H1 (cell line): ENCODE measurements around the gene STEAP4. TPM values are rescaled to one million over a fixed set of nuclear protein-coding genes. Genes with fewer than 3 reads are reported as not detected.

ENCODE experiments used
- CTCF ChIA-PET: fragments of 300-600 bp; sonication (Branson Sonifier 250); formaldehyde crosslinking; loops from one replicate; lab custom pipeline; 2021; ENCODE audit not compliant: partially characterized antibody; lab: Charles Lee
- POLR2A ChIA-PET: fragments of 300-600 bp; sonication (Branson Sonifier 250); formaldehyde crosslinking; loops from one replicate; lab custom pipeline; 2021; ENCODE audit warnings: inconsistent platforms; ENCODE audit not compliant: partially characterized antibody; lab: Charles Lee
- DNase-seq, 2 experiments: peaks; one replicate each; pipeline versions ENCODE4 v3.0.0 to v3.0.0-alpha.2; 2010 to 2022; ENCODE audit warnings: low spot score in 2 of 2, low read depth in 1 of 2, mixed read lengths in 1 of 2
- FAIRE-seq: peaks from 2 replicates; lab custom pipeline; 2011; peaks lifted over from hg19 to GRCh38; lab: Jason Lieb, UNC
- H2AFZ ChIP-seq: 2 replicates; pipeline ENCODE4 v1.8.1; 2012; ENCODE audit warnings: low read length, inconsistent platforms
- H2AK5ac ChIP-seq: 2 replicates; pipeline ENCODE4 v1.6.1; 2013; ENCODE audit warnings: low read depth, low read length
- H2BK120ac ChIP-seq: replicated peaks from 2 replicates; pipeline ENCODE3; 2013; ENCODE audit warnings: low read depth, low read length, inconsistent platforms
- H2BK12ac ChIP-seq: 2 replicates; pipeline ENCODE4 v1.6.1; 2013; ENCODE audit warnings: low read depth, low read length
- H2BK15ac ChIP-seq: 2 replicates; pipeline ENCODE4 v1.6.1; 2013; ENCODE audit warnings: low read length
- H2BK20ac ChIP-seq: 2 replicates; pipeline ENCODE4 v1.6.1; 2013; ENCODE audit warnings: low read length
- H2BK5ac ChIP-seq: 2 replicates; pipeline ENCODE4 v1.6.1; 2013; ENCODE audit warnings: low read depth, low read length
- H3K14ac ChIP-seq: 2 replicates; pipeline ENCODE4 v1.6.1; 2013; ENCODE audit warnings: inconsistent platforms; ENCODE audit not compliant: insufficient read length
- H3K18ac ChIP-seq: 2 replicates; pipeline ENCODE4 v1.6.1; 2013; ENCODE audit warnings: low read length; ENCODE audit errors: extremely low read depth
- H3K23ac ChIP-seq: 2 replicates; pipeline ENCODE4 v1.6.1; 2013; ENCODE audit warnings: inconsistent platforms; ENCODE audit not compliant: insufficient read length
- H3K23me2 ChIP-seq: 2 replicates; pipeline ENCODE4 v1.6.1; 2013; ENCODE audit warnings: low read depth, low read length
- H3K27ac ChIP-seq: 2 replicates; pipeline ENCODE4 v1.6.1; 2011; ENCODE audit warnings: low read depth, low read length, inconsistent platforms
- H3K27me3 ChIP-seq, 4 experiments: replicated peaks in 1 of 4; 1 replicate in 1 of 4; 2 replicates in 3 of 4; pipeline versions ENCODE4 v1.6.1 to v1.8.1; 2011 to 2013; ENCODE audit warnings: low read length in 3 of 4, mild to moderate bottlenecking in 3 of 4, inconsistent platforms in 2 of 4, mixed read lengths in 2 of 4, moderate library complexity in 1 of 4; ENCODE audit not compliant: control insufficient read depth in 3 of 4, insufficient read depth in 3 of 4; ENCODE audit errors: extremely low read depth in 1 of 4
- H3K36me3 ChIP-seq, 4 experiments: 2 replicates each; pipeline versions ENCODE4 v1.6.1 to v1.8.1; 2011 to 2013; ENCODE audit warnings: mild to moderate bottlenecking in 4 of 4, low read length in 3 of 4, moderate library complexity in 2 of 4, control low read depth in 1 of 4, inconsistent platforms in 1 of 4; ENCODE audit not compliant: insufficient read depth in 4 of 4, control insufficient read depth in 2 of 4
- H3K4ac ChIP-seq: replicated peaks from 2 replicates; pipeline ENCODE3; 2013; ENCODE audit warnings: low read length, low read depth, mixed read lengths, inconsistent platforms; ENCODE audit not compliant: insufficient read length
- H3K4me1 ChIP-seq, 4 experiments: replicated peaks in 1 of 4; 1 replicate in 1 of 4; 2 replicates in 3 of 4; pipeline versions ENCODE4 v1.6.1 to v1.8.1; 2011 to 2013; ENCODE audit warnings: low read length in 3 of 4, inconsistent platforms in 2 of 4, mixed read lengths in 1 of 4; ENCODE audit not compliant: insufficient read depth in 4 of 4, control insufficient read depth in 3 of 4
- H3K4me2 ChIP-seq, 2 experiments: 2 replicates each; pipeline versions ENCODE4 v1.6.1 to v1.8.1; 2011 to 2013; ENCODE audit warnings: low read depth in 2 of 2, low read length in 2 of 2, control low read depth in 1 of 2, inconsistent platforms in 1 of 2, mild to moderate bottlenecking in 1 of 2; ENCODE audit not compliant: insufficient read depth in 1 of 2
- H3K4me3 ChIP-seq, 4 experiments: fragments of 200-600, 300-600 bp in 1 of 4; sonication (generic), shearing (Covaris generic), sonication (Bioruptor Twin) in 1 of 4; 2 replicates each; pipeline versions ENCODE4 v1.5.1 to v1.8.1; 2011 to 2016; ENCODE audit warnings: low read length in 4 of 4, low read depth in 3 of 4, control low read depth in 2 of 4, inconsistent platforms in 2 of 4, mild to moderate bottlenecking in 2 of 4, mixed read lengths in 1 of 4, moderate library complexity in 1 of 4; ENCODE audit not compliant: insufficient read depth in 2 of 4; ENCODE audit errors: extremely low read depth in 1 of 4
- H3K56ac ChIP-seq: replicated peaks from 2 replicates; pipeline ENCODE3; 2013; ENCODE audit warnings: low read depth, mild to moderate bottlenecking, mixed read lengths, low read length, inconsistent platforms; ENCODE audit not compliant: insufficient read length
- H3K79me1 ChIP-seq: 2 replicates; pipeline ENCODE4 v1.6.1; 2013; ENCODE audit warnings: low read depth, low read length, control low read depth
- H3K79me2 ChIP-seq, 2 experiments: 2 replicates each; pipeline versions ENCODE4 v1.6.1 to v1.8.1; 2012 to 2013; ENCODE audit warnings: low read length in 2 of 2, mild to moderate bottlenecking in 2 of 2, inconsistent platforms in 1 of 2; ENCODE audit not compliant: insufficient read depth in 2 of 2, control insufficient read depth in 1 of 2
- H3K9ac ChIP-seq, 4 experiments: replicated peaks in 1 of 4; 1 replicate in 1 of 4; 2 replicates in 3 of 4; pipeline versions ENCODE4 v1.6.1 to v1.8.1; 2011 to 2013; ENCODE audit warnings: low read depth in 3 of 4, low read length in 3 of 4, control low read depth in 2 of 4, mild to moderate bottlenecking in 2 of 4, moderate library complexity in 2 of 4, inconsistent platforms in 1 of 4; ENCODE audit errors: extremely low read depth in 1 of 4
- H3K9me3 ChIP-seq, 2 experiments: 2 replicates each; pipeline versions ENCODE4 v1.6.1 to v1.8.1; 2012 to 2013; ENCODE audit warnings: mild to moderate bottlenecking in 2 of 2, moderate library complexity in 2 of 2, control low read depth in 1 of 2, inconsistent platforms in 1 of 2, low read depth in 1 of 2, low read length in 1 of 2, mixed read lengths in 1 of 2; ENCODE audit not compliant: insufficient read depth in 2 of 2
- H4K20me1 ChIP-seq, 2 experiments: replicated peaks in 1 of 2; 2 replicates each; pipeline versions ENCODE3 to v1.8.1; 2011 to 2013; ENCODE audit warnings: inconsistent platforms in 2 of 2, low read length in 2 of 2, mild to moderate bottlenecking in 1 of 2; ENCODE audit not compliant: insufficient read depth in 2 of 2, control insufficient read depth in 1 of 2
- H4K5ac ChIP-seq: 2 replicates; pipeline ENCODE4 v1.6.1; 2013; ENCODE audit warnings: low read length, low read depth, mixed read lengths, inconsistent platforms; ENCODE audit not compliant: insufficient read length
- H4K8ac ChIP-seq: 2 replicates; pipeline ENCODE4 v1.8.0; 2013; ENCODE audit warnings: mild to moderate bottlenecking, moderate library complexity, low read length, inconsistent platforms; ENCODE audit not compliant: insufficient read depth; ENCODE audit errors: extremely low read depth
- H4K91ac ChIP-seq: replicated peaks from 2 replicates; pipeline ENCODE3; 2013; ENCODE audit warnings: low read length, mixed read lengths, inconsistent platforms; ENCODE audit not compliant: insufficient read length
- CHD2 ChIP-seq: IDR thresholded peaks from 2 replicates; pipeline ENCODE4 v1.6.1; 2012; ENCODE audit warnings: low read length, improper control_type of control experiment
- EP300 ChIP-seq, 2 experiments: IDR thresholded peaks; 1 replicate in 1 of 2; 2 replicates in 1 of 2; pipeline ENCODE4 v1.6.1; 2011 to 2012; ENCODE audit warnings: low read depth in 2 of 2, low read length in 2 of 2, mild to moderate bottlenecking in 2 of 2, borderline replicate concordance in 1 of 2, inconsistent platforms in 1 of 2, moderate library complexity in 1 of 2
- GABPA ChIP-seq: IDR thresholded peaks from 2 replicates; pipeline ENCODE4 v1.6.1; 2011; ENCODE audit warnings: mild to moderate bottlenecking, low read length, moderate library complexity, borderline replicate concordance; ENCODE audit not compliant: insufficient read depth
- GTF2F1 ChIP-seq: IDR thresholded peaks from 2 replicates; pipeline ENCODE4 v1.6.1; 2012; ENCODE audit warnings: low read depth, low read length, improper control_type of control experiment, borderline replicate concordance
- WGBS, 2 experiments: shearing (Covaris generic) in 1 of 2; methylation state at CpG; one replicate each; pipeline versions ENCODE4 v1.1.6 to v1.1.7; 2013 to 2015; ENCODE audit warnings: low lambda C conversion rate in 2 of 2, mixed read lengths in 2 of 2, inconsistent platforms in 1 of 2, low coverage in 1 of 2, missing lambda C conversion rate in 1 of 2; ENCODE audit not compliant: insufficient replicate concordance in 2 of 2, insufficient coverage in 1 of 2, insufficient read length in 1 of 2; ENCODE audit errors: extremely low coverage in 1 of 2, missing lambda C conversion rate in 1 of 2; 5-methylcytosine and 5-hydroxymethylcytosine counted together
- polyA plus RNA-seq, 7 experiments: library from polyadenylated mRNA; depleted of rRNA in 3 of 7; stranded (reverse) in 5 of 7; unstranded in 2 of 7; fragments of >200 nt in 5 of 7; fragments of 200-250 nt in 2 of 7; gene quantifications; 1 replicate in 5 of 7; 2 replicates in 1 of 7; 4 replicates in 1 of 7; pipeline versions ENCODE4 v1.2.1 to v1.2.3, GENCODE V29; 2011 to 2013; ENCODE audit warnings: missing spikeins in 2 of 7, mixed read lengths in 2 of 7
- total RNA-seq: library from RNA; stranded (reverse); fragmentation: NEBNext Ultra II Directional; extraction: Animal tissue kit (Norgen Biotek cat#: 25700); gene quantifications from 2 replicates; pipeline ENCODE4 v1.2.1, GENCODE V29; 2021
- TF ChIP-seq, protein P1 (sequence below): IDR thresholded peaks from 2 replicates; pipeline ENCODE4 v1.6.1; 2011; ENCODE audit warnings: low read depth, mild to moderate bottlenecking, low read length; ENCODE audit not compliant: insufficient read depth
- TF ChIP-seq, protein P2 (sequence below), 3 experiments: IDR thresholded peaks; 1 replicate in 2 of 3; 2 replicates in 1 of 3; pipeline versions ENCODE4 v1.5.1 to v1.6.1; 2011; ENCODE audit warnings: low read length in 3 of 3, mild to moderate bottlenecking in 3 of 3, inconsistent platforms in 2 of 3, low read depth in 1 of 3, moderate library complexity in 1 of 3; ENCODE audit not compliant: insufficient read depth in 1 of 3; ENCODE audit errors: control extremely low read depth in 1 of 3

Gene STEAP4
- total and polyA plus RNA-seq, 2 of the 8 experiments (the other 6 are each of a cell fraction or from before 2014, with no cell fraction given), result under 0.01 TPM; not detected in 1

DNA sequence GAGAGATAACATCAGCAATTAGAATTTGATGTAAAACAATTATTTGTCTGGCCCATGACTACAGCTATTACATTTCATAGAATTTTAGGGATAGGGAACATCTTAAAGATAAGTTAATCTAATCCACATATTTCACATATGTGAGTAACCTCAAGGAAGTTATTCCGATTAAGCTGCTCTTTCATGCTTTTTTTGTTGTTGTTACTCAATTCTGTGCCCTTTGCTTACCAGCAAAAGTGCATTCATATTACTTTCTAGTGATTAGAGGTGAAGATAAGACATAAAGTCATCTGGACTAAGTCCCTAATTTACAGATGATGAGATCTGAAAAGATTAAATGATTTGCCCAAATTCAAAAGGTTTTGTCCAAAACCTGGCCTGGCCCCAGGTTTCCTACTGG is 46.0 kb downstream of the STEAP4 start:
- H2BK20ac ChIP-seq, result no peak overlapping the region
- FAIRE-seq, result no peak
- H3K4me2 ChIP-seq, result no peak overlapping the region
- CTCF ChIA-PET, result no interaction called here
- H3K27ac ChIP-seq, result no peak overlapping the region
- no peak overlapping the region for H2BK5ac ChIP-seq
- H4K8ac ChIP-seq, result no peak overlapping the region
- H3K23ac ChIP-seq, result no peak overlapping the region
- H3K18ac ChIP-seq, result no peak overlapping the region
- H2BK15ac ChIP-seq, result no peak overlapping the region
- no peaks in the 10 kb centered on the region for H3K79me1 ChIP-seq
- no peaks in the 10 kb centered on the region for H4K20me1 ChIP-seq
- no peak overlapping the region for H4K91ac ChIP-seq
- H2AK5ac ChIP-seq, result no peak overlapping the region
- no peaks in the 10 kb centered on the region for H3K36me3 ChIP-seq
- no peak for DNase-seq
- H3K9ac ChIP-seq, result no peak overlapping the region
- no peaks in the 10 kb centered on the region; the same call in 1 of the 2 replicates for H3K23me2 ChIP-seq
- POLR2A ChIA-PET, result no interaction called here
- no peaks in the 10 kb centered on the region for H3K27me3 ChIP-seq
- no peaks in the 10 kb centered on the region for H3K4me1 ChIP-seq
- H3K79me2 ChIP-seq, result no peaks in the 10 kb centered on the region
- no peak overlapping the region for H3K4me3 ChIP-seq
- no peak overlapping the region for H2BK120ac ChIP-seq
- no peak overlapping the region for H4K5ac ChIP-seq
- no peaks in the 10 kb centered on the region for H3K9me3 ChIP-seq
- no peak overlapping the region for H3K56ac ChIP-seq
- whole genome bisulfite sequencing, 2 experiments, result 91% methylated on average over 1 of the region's 1 CpG; no CpG with 5 or more reads in 1 of the 2 experiments
- no peak overlapping the region for H2BK12ac ChIP-seq
- H3K14ac ChIP-seq, result no peak overlapping the region
- no peak overlapping the region for H2AFZ ChIP-seq
- no peak overlapping the region for H3K4ac ChIP-seq
- TF ChIP-seq EP300 (IDR thresholded peaks at IDR 0.05; ENCODE audit: borderline replicate concordance in 1 of 2, low read depth in 2 of 2, low read length in 2 of 2) (no peak), CHD2 (no peak), GTF2F1 (no peak), GABPA (no peak)
- TF ChIP-seq, protein P1, sequence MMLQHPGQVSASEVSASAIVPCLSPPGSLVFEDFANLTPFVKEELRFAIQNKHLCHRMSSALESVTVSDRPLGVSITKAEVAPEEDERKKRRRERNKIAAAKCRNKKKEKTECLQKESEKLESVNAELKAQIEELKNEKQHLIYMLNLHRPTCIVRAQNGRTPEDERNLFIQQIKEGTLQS, result no peak
- TF ChIP-seq, protein P2, sequence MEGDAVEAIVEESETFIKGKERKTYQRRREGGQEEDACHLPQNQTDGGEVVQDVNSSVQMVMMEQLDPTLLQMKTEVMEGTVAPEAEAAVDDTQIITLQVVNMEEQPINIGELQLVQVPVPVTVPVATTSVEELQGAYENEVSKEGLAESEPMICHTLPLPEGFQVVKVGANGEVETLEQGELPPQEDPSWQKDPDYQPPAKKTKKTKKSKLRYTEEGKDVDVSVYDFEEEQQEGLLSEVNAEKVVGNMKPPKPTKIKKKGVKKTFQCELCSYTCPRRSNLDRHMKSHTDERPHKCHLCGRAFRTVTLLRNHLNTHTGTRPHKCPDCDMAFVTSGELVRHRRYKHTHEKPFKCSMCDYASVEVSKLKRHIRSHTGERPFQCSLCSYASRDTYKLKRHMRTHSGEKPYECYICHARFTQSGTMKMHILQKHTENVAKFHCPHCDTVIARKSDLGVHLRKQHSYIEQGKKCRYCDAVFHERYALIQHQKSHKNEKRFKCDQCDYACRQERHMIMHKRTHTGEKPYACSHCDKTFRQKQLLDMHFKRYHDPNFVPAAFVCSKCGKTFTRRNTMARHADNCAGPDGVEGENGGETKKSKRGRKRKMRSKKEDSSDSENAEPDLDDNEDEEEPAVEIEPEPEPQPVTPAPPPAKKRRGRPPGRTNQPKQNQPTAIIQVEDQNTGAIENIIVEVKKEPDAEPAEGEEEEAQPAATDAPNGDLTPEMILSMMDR (IDR thresholded peaks at IDR 0.05; ENCODE audit: control extremely low read depth in 1 of 3, insufficient read depth in 1 of 3, low read depth in 1 of 3, low read length in 3 of 3), result no peak
